Activated CD8-positive, alpha-beta memory T cell treated with anti-CD3 and anti-CD28 coated beads, Interleukin-2, amount 50 U/mL, for 24 hours (primary cell): ENCODE measurements around the gene ZSCAN5B.

Experiments used
- DNase-seq: peaks from one replicate; pipeline ENCODE4 v3.0.0-alpha.2; 2020; ENCODE audit errors: extremely low read depth

Gene ZSCAN5B

DNA sequence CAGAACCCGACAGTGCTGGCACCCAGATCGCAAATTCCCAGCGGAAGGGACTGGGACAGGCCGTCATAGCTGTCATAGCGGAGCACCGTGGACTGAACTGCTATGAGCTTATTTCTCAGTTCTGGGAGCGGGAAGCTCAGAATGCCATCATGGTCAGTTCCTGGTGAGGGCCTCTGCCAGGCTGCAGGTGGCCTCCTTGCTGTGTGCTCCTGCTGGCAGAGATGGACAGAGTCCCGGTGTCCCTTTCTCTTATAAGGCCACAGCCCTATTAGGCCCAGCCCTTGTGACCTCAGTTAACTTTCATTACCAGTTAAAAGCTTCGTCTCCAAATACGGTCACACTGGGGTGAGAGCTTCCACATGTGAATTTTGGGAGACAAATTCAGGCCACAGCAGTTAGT, 51.9 kb downstream of the ZSCAN5B start:
- no peak for DNase-seq

DNA sequence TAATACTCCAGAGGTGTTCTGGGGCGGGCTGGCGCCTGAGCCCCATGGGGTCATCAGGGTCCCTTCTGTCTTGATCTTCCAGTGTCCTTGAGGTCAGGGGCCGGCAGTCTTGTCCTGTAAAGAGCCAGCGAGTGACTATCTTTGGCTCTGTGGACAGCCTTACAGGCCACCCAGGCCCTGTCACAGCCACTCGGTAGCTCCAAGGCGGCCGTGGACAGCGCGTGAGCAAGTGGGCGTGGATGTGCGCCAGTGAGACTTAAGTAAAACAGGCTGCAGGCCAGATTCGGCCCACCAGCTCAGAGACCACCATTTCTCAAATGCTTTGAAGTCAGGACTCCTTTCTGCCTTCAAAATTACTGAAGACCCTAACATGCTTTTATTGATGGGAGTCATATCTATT, 52.8 kb downstream of the ZSCAN5B start:
- DNase-seq = no peak

DNA sequence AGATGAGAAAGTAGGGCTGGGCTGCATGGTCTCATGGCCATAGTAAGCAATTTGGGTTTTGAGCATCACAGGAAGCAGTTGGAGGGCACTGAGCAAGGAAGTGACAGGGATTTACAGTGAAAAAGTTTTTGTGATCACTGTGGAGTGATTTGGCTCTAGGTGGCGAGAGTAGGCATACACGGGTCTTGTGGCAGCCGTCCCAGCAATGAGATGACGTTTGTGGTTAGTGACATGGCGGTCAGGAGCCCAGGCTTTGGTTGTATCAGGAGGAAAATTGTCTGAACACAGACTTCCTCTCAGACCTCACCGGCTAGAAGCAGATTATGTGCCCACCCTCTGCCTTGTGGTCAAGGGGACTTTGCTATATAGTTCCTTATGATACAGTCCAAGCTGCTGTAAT, 53.2 kb downstream of the ZSCAN5B start:
- no peak for DNase-seq

DNA sequence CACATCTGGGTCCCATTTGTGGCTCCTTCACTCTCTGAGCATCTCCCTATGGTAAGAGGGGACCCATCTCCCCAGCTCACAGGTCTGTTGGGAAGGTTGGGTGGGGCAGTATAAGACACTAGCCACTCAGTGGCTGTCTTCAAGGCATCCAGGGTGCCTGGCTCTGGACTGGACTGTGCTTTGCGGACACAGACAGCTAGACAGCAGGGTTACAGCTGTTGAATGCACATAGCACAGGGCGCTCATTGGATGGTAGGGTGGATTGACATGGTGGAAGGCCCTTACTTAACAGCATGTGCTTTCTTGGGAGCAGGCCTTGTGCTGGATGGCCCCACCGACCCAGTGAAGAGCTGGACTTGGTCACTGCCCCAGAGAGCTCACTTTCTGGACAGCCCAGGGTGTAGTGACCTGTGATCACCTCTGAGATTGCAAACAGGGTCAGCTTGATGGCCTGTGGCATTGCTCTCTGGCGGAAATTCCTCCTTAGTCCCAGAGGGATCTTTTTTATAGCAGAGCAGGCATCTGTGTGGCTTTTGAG, 54.6 kb downstream of the ZSCAN5B start:
- DNase-seq = no peak

DNA sequence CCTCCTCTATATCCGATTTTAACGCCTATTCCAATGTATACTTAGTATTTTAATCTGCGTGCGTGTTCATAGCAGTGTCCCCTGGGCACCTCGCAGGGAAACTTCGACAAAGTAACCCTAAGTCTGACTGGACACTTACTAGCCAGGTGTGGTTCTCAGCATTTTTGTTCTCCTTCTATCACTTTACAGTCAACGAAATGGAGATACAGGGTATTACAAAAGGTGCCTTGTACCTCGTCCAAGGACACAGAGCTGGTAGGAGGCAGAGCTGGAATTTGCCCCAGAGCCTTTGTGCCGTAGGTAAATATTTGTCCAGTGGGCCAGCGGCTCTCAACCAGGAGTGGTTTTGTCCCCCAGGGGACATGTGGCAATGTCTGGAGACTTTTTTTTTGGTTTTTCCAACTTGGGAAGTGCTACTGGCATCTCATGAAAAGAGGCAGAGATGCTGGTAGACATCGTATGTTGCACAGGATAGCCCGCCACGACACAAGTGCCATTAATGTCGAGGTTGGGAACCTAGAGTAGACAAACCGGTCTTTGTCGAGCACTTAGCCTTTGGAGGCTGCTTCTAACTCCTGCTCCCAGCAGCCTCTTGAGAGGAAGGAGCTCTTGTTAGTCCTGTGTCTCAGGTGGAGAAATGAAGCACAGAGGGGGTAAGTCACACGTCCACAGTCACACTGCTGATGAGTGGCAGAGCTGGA, 55.3 kb downstream of the ZSCAN5B start:
- DNase-seq = no peak

DNA sequence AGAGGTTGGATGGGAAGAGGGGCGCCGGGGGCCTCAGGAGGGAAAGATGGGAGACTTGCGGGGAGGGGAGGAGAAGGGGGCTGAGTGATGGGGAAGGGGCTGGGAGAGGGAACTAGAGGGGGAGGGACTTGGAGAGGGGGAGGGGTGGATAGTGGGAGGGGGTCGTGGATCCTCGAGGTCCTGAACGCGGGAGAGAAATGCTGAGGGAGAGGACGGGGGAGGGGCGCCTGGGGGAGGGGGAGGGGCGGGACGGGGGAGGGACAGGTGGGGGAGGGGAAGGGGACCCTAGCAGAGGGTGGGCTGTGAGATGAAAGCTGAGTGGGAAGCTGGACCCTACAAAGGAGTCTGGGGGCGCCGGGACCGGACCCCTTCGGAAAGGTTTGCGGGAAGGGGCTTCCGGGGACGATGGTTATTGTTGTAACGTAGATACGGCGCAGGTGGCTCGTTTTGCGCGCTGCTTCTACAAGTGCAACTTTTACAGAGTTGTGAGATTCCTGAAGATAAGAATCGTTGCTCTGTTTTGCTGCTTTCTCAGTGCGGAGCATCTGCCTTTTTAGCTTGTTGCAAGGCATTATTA, 56.1 kb downstream of the ZSCAN5B start:
- DNase-seq = no peak

DNA sequence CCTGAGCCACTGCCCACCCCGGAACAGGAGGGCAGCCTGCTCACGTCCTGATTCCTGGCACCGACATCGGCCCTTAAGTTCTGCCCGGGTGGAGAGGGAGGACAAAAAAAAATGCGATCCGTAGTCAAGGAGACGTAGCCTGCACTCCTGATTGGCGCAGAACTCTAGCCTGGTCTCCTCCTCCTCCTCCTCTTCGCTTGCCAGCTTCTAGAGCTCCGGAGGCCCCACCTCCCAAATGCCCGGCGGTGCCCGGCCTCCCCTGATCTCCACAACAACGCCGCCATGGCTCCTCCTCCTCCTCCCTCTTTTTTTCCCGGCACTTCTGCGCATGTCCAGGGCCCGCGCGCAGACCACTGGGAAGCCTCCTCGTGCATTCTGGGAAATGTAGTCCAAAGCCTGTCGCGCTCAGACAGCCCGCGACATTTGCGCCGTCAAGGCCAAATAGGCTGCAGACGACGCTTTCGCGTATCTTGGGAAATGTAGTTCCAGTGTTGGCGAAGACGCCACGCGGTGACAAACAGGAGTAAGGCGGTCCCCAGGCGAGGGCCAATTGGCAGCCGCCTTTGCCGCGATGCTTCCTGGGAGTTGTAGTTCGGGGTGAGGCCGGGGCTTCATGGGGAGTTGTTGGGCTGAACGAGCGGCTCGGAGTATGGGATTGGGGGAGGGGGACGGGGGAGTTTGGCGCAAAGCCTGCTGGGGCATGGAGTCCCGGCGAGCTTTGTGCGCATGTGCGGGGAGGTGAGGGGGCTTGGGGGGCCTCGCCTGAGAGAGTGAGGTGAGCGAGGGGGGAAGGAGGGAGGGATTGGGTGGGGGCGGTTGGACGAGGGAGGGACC, 56.8 kb downstream of the ZSCAN5B start, which contains the start of gene ZNF444:
Gene ZNF444 (plus strand): TSS at position 705 of the 834 bp plus-strand sequence. CDS start 5,625 bp downstream, outside the sequence.
- DNase-seq = peak; percentile 99

DNA sequence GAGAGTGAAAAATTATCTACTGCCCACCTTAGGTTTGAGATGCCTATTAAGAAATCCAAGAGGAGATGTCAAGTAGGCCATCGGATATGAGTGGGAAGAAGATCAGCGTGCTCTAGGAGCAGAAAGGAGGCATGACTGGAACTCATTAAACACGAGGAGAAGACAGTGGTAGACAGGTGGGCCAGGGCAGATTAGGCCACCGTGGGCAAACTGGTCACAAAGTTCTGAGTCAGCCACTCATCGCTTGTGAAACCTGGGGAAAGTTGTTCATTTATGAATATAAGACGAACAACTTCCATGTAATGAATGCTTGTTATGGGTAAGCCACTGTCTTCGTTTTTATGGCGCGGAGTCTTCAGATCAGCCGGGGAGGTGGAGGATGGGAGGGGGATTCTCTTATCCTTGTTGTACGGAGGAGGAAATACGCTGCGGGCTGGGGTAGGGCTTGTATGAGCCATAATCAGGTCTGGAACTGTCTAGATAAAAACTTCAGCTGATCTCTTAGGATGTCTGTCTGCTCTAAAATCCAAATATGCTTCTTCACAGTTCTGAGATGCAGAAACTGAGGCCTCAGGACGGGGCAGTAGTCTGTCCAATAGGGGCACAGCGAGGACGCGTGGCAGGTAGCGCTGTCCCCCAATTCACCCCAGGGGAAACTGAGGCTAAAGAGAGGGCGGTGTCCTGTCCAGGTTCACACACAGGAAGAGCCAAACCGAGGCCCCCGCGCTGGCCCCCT, 57.6 kb downstream of the ZSCAN5B start:
- no peak for DNase-seq
